Gastrocnemius medialis (tissue), 4 donors: ENCODE measurements around the gene DYRK1A.

Experiments
- POLR2A ChIP-seq, 2 donors: fragments of 450-650 bp; IDR thresholded peaks; one replicate each; pipeline ENCODE4 v1.6.1; 2017; ENCODE audit warnings: antibody characterized with exemption in 2 of 2, mild to moderate bottlenecking in 2 of 2, moderate library complexity in 2 of 2
- TF ChIP-seq, protein P1 (sequence below), 5 experiments: fragments of 450-650 bp in 3 of 5; fragments of 200-600 bp in 2 of 5; sonication (generic) in 2 of 5; IDR thresholded peaks in 4 of 5; conservative IDR thresholded peaks in 1 of 5; 1 replicate in 4 of 5; 2 replicates in 1 of 5; pipeline ENCODE4 v1.5.1; 2016 to 2019; ENCODE audit warnings: antibody characterized with exemption in 5 of 5, mild to moderate bottlenecking in 3 of 5, moderate library complexity in 3 of 5

DNA sequence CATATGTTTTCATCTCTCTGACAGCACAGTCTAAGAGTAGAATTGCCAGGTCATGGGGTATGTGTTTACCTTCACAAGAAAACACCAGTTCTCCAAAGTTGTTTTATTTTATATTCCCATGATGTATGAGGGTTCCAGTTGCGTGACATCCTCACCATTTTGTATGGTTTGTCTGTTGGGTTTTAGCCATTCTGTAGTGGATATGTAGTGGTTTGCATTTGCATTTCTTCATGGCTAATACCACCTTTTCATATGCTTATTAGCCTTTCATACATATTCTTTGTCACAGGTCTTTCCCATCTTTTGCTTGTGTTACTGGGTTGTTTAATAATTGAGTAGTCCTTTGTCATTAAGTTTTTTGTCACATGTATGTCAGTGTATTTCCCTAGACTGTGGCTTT, 132.1 kb downstream of the DYRK1A start:
- TF ChIP-seq, protein P1, sequence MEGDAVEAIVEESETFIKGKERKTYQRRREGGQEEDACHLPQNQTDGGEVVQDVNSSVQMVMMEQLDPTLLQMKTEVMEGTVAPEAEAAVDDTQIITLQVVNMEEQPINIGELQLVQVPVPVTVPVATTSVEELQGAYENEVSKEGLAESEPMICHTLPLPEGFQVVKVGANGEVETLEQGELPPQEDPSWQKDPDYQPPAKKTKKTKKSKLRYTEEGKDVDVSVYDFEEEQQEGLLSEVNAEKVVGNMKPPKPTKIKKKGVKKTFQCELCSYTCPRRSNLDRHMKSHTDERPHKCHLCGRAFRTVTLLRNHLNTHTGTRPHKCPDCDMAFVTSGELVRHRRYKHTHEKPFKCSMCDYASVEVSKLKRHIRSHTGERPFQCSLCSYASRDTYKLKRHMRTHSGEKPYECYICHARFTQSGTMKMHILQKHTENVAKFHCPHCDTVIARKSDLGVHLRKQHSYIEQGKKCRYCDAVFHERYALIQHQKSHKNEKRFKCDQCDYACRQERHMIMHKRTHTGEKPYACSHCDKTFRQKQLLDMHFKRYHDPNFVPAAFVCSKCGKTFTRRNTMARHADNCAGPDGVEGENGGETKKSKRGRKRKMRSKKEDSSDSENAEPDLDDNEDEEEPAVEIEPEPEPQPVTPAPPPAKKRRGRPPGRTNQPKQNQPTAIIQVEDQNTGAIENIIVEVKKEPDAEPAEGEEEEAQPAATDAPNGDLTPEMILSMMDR (IDR thresholded peaks at IDR 0.05 in 4 of 5, conservative IDR thresholded peaks at IDR 0.05 in 1 of 5) = no peak
- no peak for TF ChIP-seq POLR2A (IDR thresholded peaks at IDR 0.05)
